Sigmoid colon (tissue), 3 donors: ENCODE measurements around the gene TMCO1.

Experiments
- CTCF ChIP-seq, 4 experiments: fragments of 450-650 bp in 3 of 4; fragments of 200-600 bp in 1 of 4; IDR thresholded peaks; one replicate each; pipeline ENCODE4 v1.5.1; 2016 to 2019; ENCODE audit warnings: antibody characterized with exemption in 4 of 4, mild to moderate bottlenecking in 3 of 4, moderate library complexity in 2 of 4
- POLR2A ChIP-seq, 2 donors: fragments of 450-650 bp; IDR thresholded peaks; one replicate each; pipeline ENCODE4 v1.6.1; 2016; ENCODE audit warnings: antibody characterized with exemption in 2 of 2, mild to moderate bottlenecking in 2 of 2, moderate library complexity in 2 of 2

DNA sequence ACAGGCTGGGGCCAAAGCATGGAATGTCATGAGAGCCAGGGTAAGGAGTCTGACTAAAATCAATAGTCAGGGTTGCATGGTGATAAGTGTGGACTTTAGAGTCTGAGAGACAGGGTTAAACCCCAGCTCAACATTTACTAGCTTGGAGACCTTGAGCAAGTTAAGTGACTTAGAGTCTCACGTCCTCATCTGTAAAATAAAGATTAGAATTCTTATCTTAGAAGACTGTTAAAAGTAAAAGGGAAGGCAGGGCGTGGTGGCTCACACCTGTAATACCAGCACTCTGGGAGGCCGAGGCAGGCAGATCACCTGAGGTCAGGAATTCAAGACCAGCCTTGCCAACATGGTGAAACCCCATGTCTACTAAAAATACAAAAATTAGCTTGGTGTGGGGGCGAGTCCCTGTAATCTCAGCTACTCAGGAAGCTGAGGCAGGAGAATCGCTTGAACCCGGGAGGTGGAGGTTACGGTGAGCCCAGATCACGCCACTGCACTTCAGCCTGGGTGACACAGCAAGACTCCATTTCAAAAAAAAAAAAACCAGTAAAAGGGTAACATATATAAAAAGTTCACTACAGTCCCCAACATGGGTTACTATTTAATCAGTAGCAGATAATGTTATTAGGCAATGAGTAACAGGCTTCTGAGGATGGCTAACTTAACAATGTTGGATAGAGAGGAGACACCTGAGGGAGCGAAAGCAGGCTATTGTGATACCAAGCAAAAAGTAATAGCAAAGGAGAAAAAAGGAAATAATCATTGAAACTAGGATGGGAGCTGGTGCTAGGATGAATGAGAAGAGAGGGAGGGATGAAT, 20.8 kb downstream of the TMCO1 start:
- no peak for TF ChIP-seq CTCF (IDR thresholded peaks at IDR 0.05)
- TF ChIP-seq POLR2A (IDR thresholded peaks at IDR 0.05): no peak
